Measurements from ENCODE around the gene MCC.

Gene MCC

GRCh38 chr5:113319256-113320053, 168.8 kb downstream of the MCC start:
- no peak for DNase-seq (ENCODE audit: low read depth in 2 of 2)

- DNase-seq (ENCODE audit: low read depth in 2 of 2): no peak
Measured at GRCh38 chr5:113317636-113318035, 170.6 kb downstream of the MCC start.

GRCh38 chr5:113311301-113311700, 177.0 kb downstream of the MCC start:
- no peak for DNase-seq (ENCODE audit: low read depth in 2 of 2)

- no peak for DNase-seq (ENCODE audit: low read depth in 2 of 2)
Measured at GRCh38 chr5:113302120-113302519, 186.1 kb downstream of the MCC start.

- DNase-seq (ENCODE audit: low read depth in 2 of 2): no peak
Measured at GRCh38 chr5:113299591-113299990, 188.7 kb downstream of the MCC start.

GRCh38 chr5:113296676-113297075, 191.6 kb downstream of the MCC start:
- no peak for DNase-seq (ENCODE audit: low read depth in 2 of 2)

- no peak for DNase-seq (ENCODE audit: low read depth in 2 of 2)
Measured at GRCh38 chr5:113295111-113295539, 193.1 kb downstream of the MCC start.

- peak; percentile 65 to 67 for DNase-seq (ENCODE audit: low read depth in 2 of 2)
Measured at GRCh38 chr5:113294311-113295110, 193.7 kb downstream of the MCC start.

GRCh38 chr5:113293975-113294310, 194.3 kb downstream of the MCC start:
- no peak for DNase-seq (ENCODE audit: low read depth in 2 of 2)

- DNase-seq (ENCODE audit: low read depth in 2 of 2): no peak
Measured at GRCh38 chr5:113293068-113293974, 194.9 kb downstream of the MCC start.

GRCh38 chr5:113292462-113292861, 195.8 kb downstream of the MCC start:
- DNase-seq (ENCODE audit: low read depth in 2 of 2): no peak

GRCh38 chr5:113283558-113283957, 204.7 kb downstream of the MCC start:
- DNase-seq (ENCODE audit: low read depth in 2 of 2): no peak

GRCh38 chr5:113282472-113282871, 205.8 kb downstream of the MCC start:
- no peak for DNase-seq (ENCODE audit: low read depth in 2 of 2)

- no peak for DNase-seq (ENCODE audit: low read depth in 2 of 2)
Measured at GRCh38 chr5:113281194-113281593, 207.1 kb downstream of the MCC start.

GRCh38 chr5:113280541-113280940, 207.7 kb downstream of the MCC start:
- no peak for DNase-seq (ENCODE audit: low read depth in 2 of 2)

- no peak for DNase-seq (ENCODE audit: low read depth in 2 of 2)
Measured at GRCh38 chr5:113278976-113279375, 209.3 kb downstream of the MCC start.

- DNase-seq (ENCODE audit: low read depth in 2 of 2): no peak
Measured at GRCh38 chr5:113276493-113276892, 211.8 kb downstream of the MCC start.

- DNase-seq (ENCODE audit: low read depth in 2 of 2): no peak
Measured at GRCh38 chr5:113276001-113276400, 212.3 kb downstream of the MCC start.

- no peak for DNase-seq (ENCODE audit: low read depth in 2 of 2)
Measured at GRCh38 chr5:113274836-113275414, 213.3 kb downstream of the MCC start.

- DNase-seq (ENCODE audit: low read depth in 2 of 2): no peak
Measured at GRCh38 chr5:113273948-113274347, 214.3 kb downstream of the MCC start.

GRCh38 chr5:113271745-113272454, 216.4 kb downstream of the MCC start:
- DNase-seq (ENCODE audit: low read depth in 2 of 2): no peak

Measured in stimulated activated CD8-positive, alpha-beta memory T cell treated with anti-CD3 and anti-CD28 coated beads, Interleukin-2, amount 100 ng/mL, for 48 hours (primary cell).